Measurements from ENCODE around the gene PHKG1.
"Not testable (repeated sequence)": the region's sequence is repeated elsewhere in the genome, so short reads cannot be mapped to it uniquely, and the experiment has no call there.

DNA sequence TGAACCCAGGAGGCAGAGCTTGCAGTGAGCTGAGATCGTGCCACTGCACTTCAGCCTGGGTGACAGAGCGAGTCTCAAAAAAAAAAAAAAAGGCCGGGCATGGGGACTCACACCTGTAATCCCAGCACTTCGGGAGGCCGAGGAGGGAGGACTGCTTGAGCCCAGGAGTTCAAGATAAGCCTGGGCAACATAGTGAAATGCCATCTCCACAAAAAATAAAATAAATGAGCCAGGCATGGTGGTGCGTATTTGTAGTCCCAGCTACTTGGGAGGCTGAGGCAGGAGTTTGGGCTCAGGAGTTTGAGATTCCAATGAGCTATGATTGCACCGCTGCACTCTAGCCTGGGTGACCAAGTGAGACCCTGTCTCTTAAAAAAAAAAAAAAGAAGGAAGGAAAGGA is 60.2 kb downstream of the PHKG1 start:
- TF ChIP-seq POLR2A, POLR2AphosphoS5 (IDR thresholded peaks at IDR 0.05): not testable (repeated sequence)
- TF ChIP-seq, protein P1, sequence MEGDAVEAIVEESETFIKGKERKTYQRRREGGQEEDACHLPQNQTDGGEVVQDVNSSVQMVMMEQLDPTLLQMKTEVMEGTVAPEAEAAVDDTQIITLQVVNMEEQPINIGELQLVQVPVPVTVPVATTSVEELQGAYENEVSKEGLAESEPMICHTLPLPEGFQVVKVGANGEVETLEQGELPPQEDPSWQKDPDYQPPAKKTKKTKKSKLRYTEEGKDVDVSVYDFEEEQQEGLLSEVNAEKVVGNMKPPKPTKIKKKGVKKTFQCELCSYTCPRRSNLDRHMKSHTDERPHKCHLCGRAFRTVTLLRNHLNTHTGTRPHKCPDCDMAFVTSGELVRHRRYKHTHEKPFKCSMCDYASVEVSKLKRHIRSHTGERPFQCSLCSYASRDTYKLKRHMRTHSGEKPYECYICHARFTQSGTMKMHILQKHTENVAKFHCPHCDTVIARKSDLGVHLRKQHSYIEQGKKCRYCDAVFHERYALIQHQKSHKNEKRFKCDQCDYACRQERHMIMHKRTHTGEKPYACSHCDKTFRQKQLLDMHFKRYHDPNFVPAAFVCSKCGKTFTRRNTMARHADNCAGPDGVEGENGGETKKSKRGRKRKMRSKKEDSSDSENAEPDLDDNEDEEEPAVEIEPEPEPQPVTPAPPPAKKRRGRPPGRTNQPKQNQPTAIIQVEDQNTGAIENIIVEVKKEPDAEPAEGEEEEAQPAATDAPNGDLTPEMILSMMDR (IDR thresholded peaks at IDR 0.05): not testable (repeated sequence)
